HepG2 (cell line): ENCODE data around the gene KCNAB1. TPM values are rescaled to one million over a fixed set of nuclear protein-coding genes. Genes with fewer than 3 reads are reported as not detected.

ENCODE experiments used
- EED ChIP-seq: sonication (generic); formaldehyde crosslinking; IDR thresholded peaks from 2 replicates; pipeline ENCODE4 v1.5.0; 2020; ENCODE audit warnings: mild to moderate bottlenecking, missing genetic modification reagents
- EP300 ChIP-seq, 3 experiments: sonication (generic) in 1 of 3; formaldehyde crosslinking in 1 of 3; IDR thresholded peaks; 2 replicates each; pipeline versions ENCODE4 v1.5.1 to v1.6.1; 2011 to 2020; ENCODE audit warnings: low read depth in 2 of 3, low read length in 2 of 3, borderline replicate concordance in 1 of 3, improper control_type of control experiment in 1 of 3, mild to moderate bottlenecking in 1 of 3, missing genetic modification reagents in 1 of 3, moderate library complexity in 1 of 3
- HNRNPLL ChIP-seq: fragments of 200-400 bp; formaldehyde crosslinking; IDR thresholded peaks from 2 replicates; pipeline ENCODE4 v1.6.1; 2017; ENCODE audit warnings: mild to moderate bottlenecking, low read depth, low read length; ENCODE audit not compliant: poor library complexity, severe bottlenecking
- MLLT10 ChIP-seq: sonication (generic); formaldehyde crosslinking; IDR thresholded peaks from 2 replicates; pipeline ENCODE4 v1.4.0; 2020; ENCODE audit warnings: missing genetic modification reagents
- RAD21 ChIP-seq: fragments of 450-650 bp; formaldehyde crosslinking; IDR thresholded peaks from 2 replicates; pipeline ENCODE4 v1.5.0; 2020; ENCODE audit warnings: mild to moderate bottlenecking
- REL ChIP-seq: sonication (generic); formaldehyde crosslinking; conservative IDR thresholded peaks from 2 replicates; pipeline ENCODE4 v1.8.0; 2022; ENCODE audit warnings: mild to moderate bottlenecking, missing genetic modification reagents, moderate library complexity
- RXRA ChIP-seq: sonication (generic); formaldehyde crosslinking; IDR thresholded peaks from 2 replicates; pipeline ENCODE4 v1.5.1; 2020; ENCODE audit warnings: missing genetic modification reagents
- SATB2 ChIP-seq: sonication (generic); formaldehyde crosslinking; IDR thresholded peaks from 2 replicates; pipeline ENCODE4 v1.5.0; 2020; ENCODE audit warnings: missing genetic modification reagents
- TGIF2 ChIP-seq: IDR thresholded peaks from 2 replicates; pipeline ENCODE4 v1.6.1; 2016; ENCODE audit warnings: control low read depth, missing compliant biosample characterization
- TSC22D2 ChIP-seq: sonication (generic); formaldehyde crosslinking; IDR thresholded peaks from 2 replicates; pipeline ENCODE4 v1.5.1; 2020; ENCODE audit warnings: missing genetic modification reagents, mild to moderate bottlenecking, borderline replicate concordance
- ZBTB20 ChIP-seq: sonication (generic); formaldehyde crosslinking; IDR thresholded peaks from 2 replicates; pipeline ENCODE4 v1.8.1; 2023; ENCODE audit warnings: missing genetic modification reagents, low read depth, mild to moderate bottlenecking, borderline replicate concordance
- ZFP37 ChIP-seq: sonication (generic); formaldehyde crosslinking; IDR thresholded peaks from 2 replicates; pipeline ENCODE4 v1.4.0; 2020; ENCODE audit warnings: missing genetic modification reagents, borderline replicate concordance
- ZIK1 ChIP-seq: sonication (generic); formaldehyde crosslinking; IDR thresholded peaks from 2 replicates; pipeline ENCODE4 v1.5.0; 2020; ENCODE audit warnings: mild to moderate bottlenecking, low read depth, missing genetic modification reagents, borderline replicate concordance
- ZNF484 ChIP-seq: sonication (generic); formaldehyde crosslinking; IDR thresholded peaks from 2 replicates; pipeline ENCODE4 v1.5.1; 2020; ENCODE audit warnings: mild to moderate bottlenecking, low read depth, missing genetic modification reagents, borderline replicate concordance
- ZNF546 ChIP-seq: sonication (generic); formaldehyde crosslinking; conservative IDR thresholded peaks from 2 replicates; pipeline ENCODE4 v1.8.1; 2023; ENCODE audit warnings: mild to moderate bottlenecking, missing genetic modification reagents
- ZNF605 ChIP-seq: sonication (generic); formaldehyde crosslinking; IDR thresholded peaks from 2 replicates; pipeline ENCODE4 v1.8.0; 2022; ENCODE audit warnings: mild to moderate bottlenecking, missing genetic modification reagents
- ZNF879 ChIP-seq: sonication (generic); formaldehyde crosslinking; IDR thresholded peaks from 2 replicates; pipeline ENCODE4 v1.8.1; 2023; ENCODE audit warnings: missing genetic modification reagents
- polyA plus RNA-seq, 8 experiments: library from polyadenylated mRNA; depleted of rRNA in 3 of 8; stranded (reverse) in 7 of 8; unstranded in 1 of 8; fragments of >200 nt; fragmentation: Illumina TruSeq in 4 of 8; extraction: Trizol in 4 of 8; gene quantifications; 2 replicates each; pipeline versions ENCODE4 v1.2.1 to v1.2.3, GENCODE V29; 2011 to 2016; ENCODE audit warnings: low read depth in 4 of 8, missing spikeins in 1 of 8, mixed read lengths in 1 of 8; ENCODE audit not compliant: insufficient read depth in 1 of 8
- total RNA-seq, 5 experiments: library from RNA; depleted of rRNA; stranded (reverse); fragments of >200 nt; fragmentation: Illumina TruSeq; extraction: Trizol; gene quantifications; 2 replicates each; pipeline ENCODE4 v1.2.3, GENCODE V29; 2016; ENCODE audit warnings: low read depth in 1 of 5
- TF ChIP-seq, protein P1 (sequence below): conservative IDR thresholded peaks from 2 replicates; pipeline ENCODE4 v1.6.1; 2018; ENCODE audit warnings: missing genetic modification reagents
- TF ChIP-seq, protein P2 (sequence below): sonication (generic); formaldehyde crosslinking; IDR thresholded peaks from 2 replicates; pipeline ENCODE4 v1.5.0; 2020; ENCODE audit warnings: missing genetic modification reagents
- TF ChIP-seq, protein P3 (sequence below): sonication (generic); formaldehyde crosslinking; conservative IDR thresholded peaks from 2 replicates; pipeline ENCODE4 v1.5.0; 2020; ENCODE audit warnings: missing genetic modification reagents
- TF ChIP-seq, protein P4 (sequence below): sonication (generic); formaldehyde crosslinking; IDR thresholded peaks from 2 replicates; pipeline ENCODE4 v1.8.0; 2022; ENCODE audit warnings: missing genetic modification reagents, mild to moderate bottlenecking, moderate library complexity, borderline replicate concordance

The KCNAB1 gene
- total and polyA plus RNA-seq, 2 of the 13 experiments (the other 11 are each of a cell fraction or from before 2014, with no cell fraction given) = not detected

DNA sequence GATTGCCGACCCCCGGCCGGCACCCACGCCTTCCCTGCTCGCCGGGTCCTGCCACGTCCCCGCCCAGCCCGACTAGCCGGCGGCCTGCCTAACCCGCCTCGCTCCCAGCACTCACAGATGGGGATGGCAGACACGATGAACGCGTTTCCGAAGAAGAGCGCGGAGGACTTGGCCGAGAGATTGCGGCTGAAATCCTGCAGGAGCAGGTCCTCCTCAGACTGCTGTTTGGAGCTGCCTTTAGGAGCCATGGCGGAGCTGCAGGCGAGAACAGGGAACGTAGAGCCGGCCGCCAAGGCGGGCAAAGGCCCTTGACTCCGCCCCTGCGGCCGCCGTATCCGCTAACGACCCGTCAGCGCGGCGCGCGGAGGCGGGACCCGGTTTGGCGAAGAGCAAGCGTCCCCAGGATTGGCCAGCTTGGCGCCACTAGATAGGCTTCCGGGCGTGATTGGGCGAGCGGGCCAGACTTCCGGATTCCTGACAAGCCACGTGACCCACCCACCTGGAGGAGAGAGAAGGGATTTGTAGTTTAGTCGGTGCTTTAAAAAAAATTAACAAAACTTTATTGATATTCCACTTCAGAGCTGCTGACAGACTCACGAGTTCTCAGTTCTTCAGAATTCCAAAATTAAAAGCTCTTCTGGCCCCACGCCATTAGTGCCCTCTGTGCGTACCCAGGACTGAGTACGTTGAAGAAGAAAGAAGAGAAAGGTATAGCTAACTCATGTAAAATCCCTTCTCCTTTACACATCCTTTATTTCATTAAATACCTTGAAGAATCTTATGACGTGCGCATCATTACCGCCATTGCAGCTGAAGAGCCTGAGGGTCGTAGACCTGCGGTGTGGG lies 434.7 kb downstream of the KCNAB1 start, which contains the start of gene SSR3 (continued):
- TF ChIP-seq, protein P1, sequence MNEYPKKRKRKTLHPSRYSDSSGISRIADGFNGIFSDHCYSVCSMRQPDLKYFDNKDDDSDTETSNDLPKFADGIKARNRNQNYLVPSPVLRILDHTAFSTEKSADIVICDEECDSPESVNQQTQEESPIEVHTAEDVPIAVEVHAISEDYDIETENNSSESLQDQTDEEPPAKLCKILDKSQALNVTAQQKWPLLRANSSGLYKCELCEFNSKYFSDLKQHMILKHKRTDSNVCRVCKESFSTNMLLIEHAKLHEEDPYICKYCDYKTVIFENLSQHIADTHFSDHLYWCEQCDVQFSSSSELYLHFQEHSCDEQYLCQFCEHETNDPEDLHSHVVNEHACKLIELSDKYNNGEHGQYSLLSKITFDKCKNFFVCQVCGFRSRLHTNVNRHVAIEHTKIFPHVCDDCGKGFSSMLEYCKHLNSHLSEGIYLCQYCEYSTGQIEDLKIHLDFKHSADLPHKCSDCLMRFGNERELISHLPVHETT (CRISPR knock-in tag) = no peak
- TF ChIP-seq ZFP37 (CRISPR knock-in tag) (peak; percentile 91; the same call in 1 of the 2 replicates), HNRNPLL (peak; percentile 91), EED (CRISPR knock-in tag) (peak; percentile 64; the same call in 1 of the 2 replicates), ZNF879 (CRISPR knock-in tag) (no peak), ZNF484 (CRISPR knock-in tag) (no peak), ZIK1 (0 out of 2 replicates have a peak, but pooled peaks have one; percentile 23), EP300 (IDR thresholded peaks at IDR 0.05; ENCODE audit: low read depth in 2 of 2, low read length in 2 of 2) (peak in 1 of 2 experiments; percentile 35; a peak in 2 of 4 replicates), EP300 (CRISPR knock-in tag; IDR thresholded peaks at IDR 0.05; ENCODE audit: borderline replicate concordance) (0 out of 2 replicates have a peak, but pooled peaks have one; percentile 3), TSC22D2 (CRISPR knock-in tag) (peak; percentile 80; the same call in 1 of the 2 replicates), RXRA (CRISPR knock-in tag) (peak; percentile 80), REL (no peak), SATB2 (no peak), MLLT10 (no peak), RAD21 (no peak; the same call in 1 of the 2 replicates), ZBTB20 (CRISPR knock-in tag) (no peak; the same call in 1 of the 2 replicates), ZNF605 (peak; percentile 67; the same call in 1 of the 2 replicates), ZNF546 (CRISPR knock-in tag) (0 out of 2 replicates have a peak, but pooled peaks have one; percentile 47), TGIF2 (CRISPR knock-in tag) (peak; percentile 82)
- TF ChIP-seq, protein P2, sequence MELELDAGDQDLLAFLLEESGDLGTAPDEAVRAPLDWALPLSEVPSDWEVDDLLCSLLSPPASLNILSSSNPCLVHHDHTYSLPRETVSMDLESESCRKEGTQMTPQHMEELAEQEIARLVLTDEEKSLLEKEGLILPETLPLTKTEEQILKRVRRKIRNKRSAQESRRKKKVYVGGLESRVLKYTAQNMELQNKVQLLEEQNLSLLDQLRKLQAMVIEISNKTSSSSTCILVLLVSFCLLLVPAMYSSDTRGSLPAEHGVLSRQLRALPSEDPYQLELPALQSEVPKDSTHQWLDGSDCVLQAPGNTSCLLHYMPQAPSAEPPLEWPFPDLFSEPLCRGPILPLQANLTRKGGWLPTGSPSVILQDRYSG (CRISPR knock-in tag) = no peak
- TF ChIP-seq, protein P3, sequence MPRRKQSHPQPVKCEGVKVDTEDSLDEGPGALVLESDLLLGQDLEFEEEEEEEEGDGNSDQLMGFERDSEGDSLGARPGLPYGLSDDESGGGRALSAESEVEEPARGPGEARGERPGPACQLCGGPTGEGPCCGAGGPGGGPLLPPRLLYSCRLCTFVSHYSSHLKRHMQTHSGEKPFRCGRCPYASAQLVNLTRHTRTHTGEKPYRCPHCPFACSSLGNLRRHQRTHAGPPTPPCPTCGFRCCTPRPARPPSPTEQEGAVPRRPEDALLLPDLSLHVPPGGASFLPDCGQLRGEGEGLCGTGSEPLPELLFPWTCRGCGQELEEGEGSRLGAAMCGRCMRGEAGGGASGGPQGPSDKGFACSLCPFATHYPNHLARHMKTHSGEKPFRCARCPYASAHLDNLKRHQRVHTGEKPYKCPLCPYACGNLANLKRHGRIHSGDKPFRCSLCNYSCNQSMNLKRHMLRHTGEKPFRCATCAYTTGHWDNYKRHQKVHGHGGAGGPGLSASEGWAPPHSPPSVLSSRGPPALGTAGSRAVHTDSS (CRISPR knock-in tag) = no peak
- TF ChIP-seq, protein P4, sequence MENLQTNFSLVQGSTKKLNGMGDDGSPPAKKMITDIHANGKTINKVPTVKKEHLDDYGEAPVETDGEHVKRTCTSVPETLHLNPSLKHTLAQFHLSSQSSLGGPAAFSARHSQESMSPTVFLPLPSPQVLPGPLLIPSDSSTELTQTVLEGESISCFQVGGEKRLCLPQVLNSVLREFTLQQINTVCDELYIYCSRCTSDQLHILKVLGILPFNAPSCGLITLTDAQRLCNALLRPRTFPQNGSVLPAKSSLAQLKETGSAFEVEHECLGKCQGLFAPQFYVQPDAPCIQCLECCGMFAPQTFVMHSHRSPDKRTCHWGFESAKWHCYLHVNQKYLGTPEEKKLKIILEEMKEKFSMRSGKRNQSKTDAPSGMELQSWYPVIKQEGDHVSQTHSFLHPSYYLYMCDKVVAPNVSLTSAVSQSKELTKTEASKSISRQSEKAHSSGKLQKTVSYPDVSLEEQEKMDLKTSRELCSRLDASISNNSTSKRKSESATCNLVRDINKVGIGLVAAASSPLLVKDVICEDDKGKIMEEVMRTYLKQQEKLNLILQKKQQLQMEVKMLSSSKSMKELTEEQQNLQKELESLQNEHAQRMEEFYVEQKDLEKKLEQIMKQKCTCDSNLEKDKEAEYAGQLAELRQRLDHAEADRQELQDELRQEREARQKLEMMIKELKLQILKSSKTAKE (CRISPR knock-in tag) = no peak
